GM19467 (cell line): ENCODE results near the gene CLTC.
"Not testable (repeated sequence)": the region's sequence is repeated elsewhere in the genome, so short reads cannot be mapped to it uniquely, and the experiment has no call there.

ENCODE experiments used
- ATAC-seq: cut with Tn5 transposase; IDR thresholded peaks from one replicate; pipeline ENCODE4 v1.9.1; 2021; ENCODE audit warnings: mild to moderate bottlenecking, moderate library complexity; ENCODE audit not compliant: unreplicated experiment

The CLTC gene

DNA sequence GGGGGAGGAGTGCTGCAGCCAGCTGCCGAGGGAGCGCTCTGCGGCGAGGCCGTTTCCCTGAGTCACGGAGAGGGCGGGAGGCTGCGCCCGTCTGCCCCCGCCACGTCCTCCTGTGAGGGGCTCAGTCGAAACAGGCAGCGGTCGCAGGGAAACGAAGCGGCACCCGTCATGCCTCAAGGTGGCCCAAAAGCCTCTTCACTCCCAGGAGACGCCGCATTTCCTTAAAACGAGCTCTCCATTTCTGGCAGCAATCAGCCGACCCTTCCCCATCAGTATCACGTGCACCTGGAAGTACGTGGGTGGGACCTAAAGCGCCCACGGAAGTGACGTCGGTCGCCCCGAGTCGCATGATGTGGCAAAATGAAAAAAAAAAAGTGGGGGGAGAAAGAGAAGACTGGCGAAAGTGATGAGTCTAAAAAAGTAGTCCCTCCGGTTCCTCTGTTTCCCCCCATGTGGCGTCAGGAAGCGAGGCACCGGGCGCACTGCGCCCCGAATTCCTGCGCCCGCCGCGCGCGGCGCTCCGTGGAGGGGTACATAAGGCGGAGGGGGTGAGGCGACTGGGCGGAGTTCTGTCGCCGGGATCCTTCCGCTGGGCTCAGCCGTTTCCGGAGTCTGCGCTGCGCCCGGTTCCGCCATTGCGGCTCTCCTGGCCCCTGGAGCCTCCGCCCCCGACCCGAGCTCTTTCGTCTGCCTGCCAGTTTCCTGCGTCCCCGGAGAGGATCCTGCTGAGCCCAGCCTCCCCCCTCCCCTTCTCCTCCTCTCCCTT lies at the start of gene CLTC:
TSS of gene CLTC (plus strand) at position 598 of the 766 bp plus-strand sequence. CDS start 237 bp downstream, outside the sequence.
- ATAC-seq = peak; percentile 71

DNA sequence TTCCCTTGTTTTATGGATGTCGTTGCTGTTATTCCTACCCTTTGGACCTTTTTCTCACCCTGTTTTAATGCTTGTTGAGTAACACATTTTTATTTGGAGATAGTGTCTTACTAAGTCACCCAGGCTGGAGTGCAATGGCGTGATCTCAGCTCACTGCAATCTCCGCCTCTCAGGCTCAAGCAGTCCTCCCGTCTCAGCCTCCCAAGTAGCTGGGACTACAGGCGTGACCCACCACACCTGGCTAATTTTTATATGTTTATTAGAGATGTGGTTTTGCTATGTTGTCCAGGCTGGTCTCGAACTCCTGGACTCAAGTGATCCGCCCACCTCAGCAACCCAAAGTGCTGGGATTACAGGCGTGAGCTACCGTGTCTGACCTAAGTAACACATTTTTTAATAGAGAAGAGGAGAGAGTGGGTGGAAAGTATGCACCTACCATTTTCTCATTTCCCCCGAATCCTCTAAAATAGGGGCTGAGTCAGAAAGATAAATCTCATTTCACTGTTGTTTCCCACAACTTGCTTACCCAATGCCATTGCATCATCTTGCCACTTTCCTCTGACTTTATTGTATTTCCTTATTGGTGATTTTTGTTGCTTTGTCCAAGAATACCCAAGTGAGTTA lies 47.3 kb upstream of the CLTC start:
- no peak for ATAC-seq

DNA sequence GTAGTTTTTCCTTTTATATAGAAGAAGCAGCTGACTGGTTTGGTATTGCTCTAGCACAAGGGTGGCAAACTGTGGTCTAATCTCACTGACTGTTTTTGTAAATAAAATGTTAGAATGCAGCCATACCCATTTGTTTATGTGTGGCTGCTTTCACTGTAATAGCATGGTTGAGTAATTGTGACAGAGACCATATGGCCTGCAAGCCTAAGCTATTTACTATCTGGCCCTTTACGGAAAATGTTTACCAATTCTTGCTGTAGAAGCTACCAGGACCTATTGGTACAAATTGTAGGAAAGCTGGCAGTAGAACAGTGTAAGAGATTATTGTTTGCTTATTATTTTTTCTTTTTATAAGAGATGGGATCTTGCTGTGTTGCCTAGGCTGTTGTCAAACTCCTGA lies 35.5 kb upstream of the CLTC start:
- not testable (repeated sequence) for ATAC-seq

DNA sequence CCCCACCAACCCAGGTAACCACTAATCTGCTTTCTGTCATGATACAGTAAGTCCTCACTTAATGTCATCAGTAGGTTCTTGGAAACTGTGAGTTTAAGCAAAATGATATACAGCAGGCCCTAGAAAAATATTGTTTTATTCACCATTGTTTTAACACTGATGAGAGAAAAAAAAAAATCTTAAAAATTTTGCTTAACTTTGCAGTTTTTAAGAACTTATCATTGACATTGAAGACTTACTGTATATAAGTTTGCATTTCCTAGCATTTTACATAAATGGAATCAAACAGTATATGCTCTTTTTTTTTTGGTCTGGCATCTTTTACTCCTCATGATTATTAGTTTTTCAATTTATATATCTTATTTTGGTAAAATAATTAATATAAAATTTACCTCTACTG lies 19.5 kb upstream of the CLTC start:
- no peak for ATAC-seq

DNA sequence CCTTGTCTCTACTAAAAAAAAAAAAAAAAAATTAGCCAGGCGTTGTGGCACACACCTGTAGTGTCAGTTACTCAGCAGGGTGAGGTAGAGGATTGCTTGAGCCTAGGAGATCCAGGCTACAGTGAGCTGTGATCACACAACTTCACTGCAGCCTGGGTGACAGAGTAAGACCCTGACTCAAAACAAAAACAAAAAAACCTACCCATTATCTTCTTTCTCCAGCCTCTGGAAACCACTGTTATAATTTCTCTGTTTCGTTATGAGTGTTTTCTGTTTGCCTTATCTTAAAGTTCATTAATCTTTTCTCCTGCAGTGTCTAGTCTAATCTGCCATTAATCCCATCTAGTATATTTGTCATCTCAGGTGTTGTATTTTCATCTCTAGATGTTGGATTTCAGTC lies 18.6 kb upstream of the CLTC start:
- ATAC-seq = no peak

DNA sequence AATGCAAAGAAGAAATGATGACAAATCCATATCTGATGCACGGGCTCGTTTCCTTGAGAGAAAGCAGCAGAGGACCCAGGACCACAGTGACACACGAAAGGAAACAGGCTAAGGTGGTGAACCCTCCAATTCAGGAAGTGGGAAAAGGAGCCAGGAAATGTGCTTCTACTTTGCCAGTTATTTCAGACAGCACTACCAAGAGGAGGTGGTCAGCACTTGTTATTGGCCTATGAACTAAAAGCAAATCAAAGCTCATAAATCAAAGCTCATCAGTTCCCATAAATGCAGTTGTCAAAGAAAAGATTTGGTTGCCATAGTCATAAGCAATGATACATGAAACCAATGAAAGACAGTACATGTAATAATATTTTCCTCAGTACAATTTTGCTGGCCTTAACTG lies 12.6 kb upstream of the CLTC start:
- no peak for ATAC-seq

DNA sequence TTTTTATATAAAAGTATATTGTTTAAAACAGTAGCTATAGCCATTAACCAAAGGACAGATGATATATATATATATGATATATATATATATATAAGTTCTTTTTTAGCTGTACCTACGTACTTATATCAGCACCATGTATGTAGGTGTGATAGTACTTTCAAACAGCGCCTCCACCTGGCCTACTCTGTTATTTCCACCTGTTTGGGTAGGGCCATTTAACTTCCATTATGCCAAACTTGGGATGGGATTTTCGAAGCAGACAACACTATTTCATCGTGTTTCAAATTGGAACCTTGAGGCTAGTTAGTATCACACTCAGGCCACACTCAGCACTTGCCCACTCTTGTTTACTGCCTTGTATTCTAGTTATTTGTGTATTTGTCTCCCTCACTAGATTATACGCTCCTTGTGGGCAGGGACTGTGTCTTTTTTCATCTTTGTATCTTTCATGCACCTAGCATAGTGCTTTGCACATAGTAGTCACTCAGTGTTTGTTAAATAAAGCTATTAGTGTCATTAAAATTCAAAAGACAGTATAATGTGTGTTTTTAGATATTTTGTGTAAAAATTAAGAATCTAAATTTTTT lies 11.8 kb upstream of the CLTC start:
- ATAC-seq = no peak

DNA sequence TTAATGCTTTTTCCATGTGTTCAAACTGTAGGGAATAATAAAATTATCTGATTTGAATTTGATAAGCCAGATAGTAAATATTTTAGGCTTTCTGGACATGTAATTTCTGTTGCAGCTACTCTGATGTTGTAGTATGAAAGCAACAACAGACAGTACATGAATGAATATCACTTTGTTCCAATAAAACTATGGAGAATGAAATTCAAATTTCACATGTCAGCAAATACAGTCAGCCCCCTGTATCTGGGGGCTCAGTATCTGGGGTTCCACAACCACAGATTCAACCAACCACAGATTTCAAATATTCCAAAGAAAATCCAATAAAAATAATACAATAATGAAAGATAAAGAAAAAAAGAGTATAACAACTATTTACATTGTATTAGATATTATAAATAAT lies 8.2 kb upstream of the CLTC start:
- no peak for ATAC-seq

DNA sequence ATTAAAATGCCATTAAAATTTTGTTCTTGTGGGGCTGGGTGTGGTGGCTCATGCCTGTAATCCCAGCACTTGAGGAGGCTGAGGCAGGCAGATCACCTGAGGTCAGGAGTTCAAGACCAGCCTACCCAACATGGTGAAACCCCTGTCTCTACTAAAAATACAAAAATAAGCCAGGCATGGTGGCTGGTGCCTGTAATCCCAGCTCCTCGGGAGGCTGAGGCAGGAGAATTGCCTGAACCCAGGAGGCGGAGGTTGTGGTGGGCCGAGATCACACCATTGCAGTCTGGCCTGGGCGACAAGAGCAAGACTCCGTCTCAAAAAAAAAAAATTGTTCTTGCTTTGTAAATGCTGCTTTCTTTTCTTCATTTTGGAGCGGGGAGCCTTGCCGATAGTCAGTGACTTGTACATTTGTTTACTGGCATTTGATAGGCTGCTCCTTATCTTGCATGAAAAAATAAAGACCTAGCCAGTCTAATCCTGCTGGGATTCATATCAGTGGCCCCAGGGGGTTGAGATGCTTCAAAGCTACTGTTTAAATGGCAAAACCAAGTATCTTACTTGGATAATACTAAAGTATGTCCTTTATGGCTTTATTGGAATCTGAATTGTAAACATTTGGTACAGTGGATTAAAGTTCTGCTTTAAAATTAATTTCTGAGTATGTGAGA lies 3.3 kb upstream of the CLTC start:
- no peak for ATAC-seq

DNA sequence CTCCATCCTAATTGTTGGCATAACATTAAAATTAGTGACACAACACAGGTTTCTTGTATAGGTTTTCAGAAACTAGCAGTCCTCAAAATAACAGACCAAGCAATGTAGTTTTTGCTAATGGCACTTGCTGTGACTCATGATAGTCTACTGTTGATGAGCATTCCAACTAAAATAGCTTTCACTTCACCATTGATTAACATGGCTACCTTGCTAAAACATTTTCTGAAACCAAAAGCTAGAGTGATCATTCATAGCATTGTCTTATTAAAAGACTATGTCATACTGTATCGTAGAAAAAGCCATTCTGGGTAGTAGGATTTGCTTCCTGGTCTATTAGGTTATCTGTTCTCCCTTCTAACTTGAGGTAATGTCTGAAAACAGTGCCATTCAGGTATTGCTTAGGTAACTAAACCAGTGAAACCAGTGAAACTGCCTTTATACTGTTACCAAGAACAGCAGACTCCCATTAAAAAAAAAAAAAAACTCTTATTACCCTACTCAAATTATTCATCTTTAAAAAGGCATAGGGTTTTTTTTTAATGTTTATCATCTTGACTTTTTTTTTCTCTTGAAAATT lies 2.5 kb upstream of the CLTC start:
- no peak for ATAC-seq

DNA sequence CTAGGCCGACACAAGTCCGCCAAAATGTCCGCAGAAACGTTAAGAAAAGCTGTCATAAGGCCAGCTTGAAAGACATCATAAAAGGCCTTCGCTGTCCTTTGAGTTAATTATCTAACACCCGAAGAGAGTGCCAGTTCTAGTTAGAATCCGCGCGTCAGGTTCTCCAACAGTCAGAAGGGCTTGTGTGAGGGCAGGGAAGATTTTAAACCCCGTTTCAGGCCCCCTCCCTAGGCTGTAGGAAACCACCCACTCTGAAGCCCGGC lies 729 bp upstream of the CLTC start:
- no peak for ATAC-seq

DNA sequence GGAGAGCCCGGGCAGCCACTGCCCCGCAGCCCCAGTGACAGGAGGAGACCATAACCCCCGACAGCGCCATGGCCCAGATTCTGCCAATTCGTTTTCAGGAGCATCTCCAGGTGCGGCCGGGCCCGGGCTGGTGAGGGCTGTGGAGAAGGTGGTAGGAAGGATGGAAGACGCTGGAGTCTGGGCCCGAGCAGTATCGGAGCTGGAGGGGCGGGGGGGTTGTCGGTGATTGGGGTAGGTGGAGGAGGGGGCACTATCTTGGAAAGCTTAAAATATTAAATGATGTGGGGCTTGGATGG lies 317 bp downstream of the CLTC start:
- ATAC-seq = no peak

DNA sequence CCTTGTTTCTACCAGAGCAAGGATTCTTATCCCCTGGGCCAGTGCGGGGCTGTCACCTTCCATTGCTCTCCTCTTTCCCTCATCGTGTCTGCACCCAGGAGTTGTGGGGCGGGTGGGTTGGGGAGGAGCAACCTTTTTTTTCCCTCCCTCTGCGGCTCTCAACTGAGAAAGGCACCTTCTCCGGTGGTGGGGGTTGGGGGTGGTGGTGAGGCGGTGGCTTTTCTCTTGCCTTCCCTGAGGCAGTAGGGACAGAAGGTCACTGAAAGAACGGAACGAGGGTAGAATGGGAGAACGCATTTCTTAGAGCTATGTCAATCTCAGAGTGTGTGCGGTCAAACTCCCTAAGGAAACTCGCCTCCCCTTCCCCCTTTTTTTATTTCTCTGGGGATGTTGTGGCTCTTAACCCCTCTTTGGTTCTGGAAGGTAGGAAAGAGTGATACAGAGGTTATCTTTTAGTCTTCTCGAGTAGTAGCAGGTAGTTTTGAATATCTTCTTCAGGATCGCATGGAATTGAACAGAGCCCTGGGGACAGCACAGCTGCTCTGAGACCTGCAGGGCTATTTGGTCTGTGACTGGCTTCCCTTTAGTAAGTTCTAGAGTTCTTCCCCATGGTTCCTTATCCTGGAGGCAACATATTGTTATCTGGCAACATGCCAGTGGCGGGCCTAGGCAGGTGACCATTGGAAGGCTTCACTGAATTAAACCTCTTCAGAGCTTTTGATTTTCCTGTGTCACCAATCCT lies 994 bp downstream of the CLTC start:
- ATAC-seq = no peak

DNA sequence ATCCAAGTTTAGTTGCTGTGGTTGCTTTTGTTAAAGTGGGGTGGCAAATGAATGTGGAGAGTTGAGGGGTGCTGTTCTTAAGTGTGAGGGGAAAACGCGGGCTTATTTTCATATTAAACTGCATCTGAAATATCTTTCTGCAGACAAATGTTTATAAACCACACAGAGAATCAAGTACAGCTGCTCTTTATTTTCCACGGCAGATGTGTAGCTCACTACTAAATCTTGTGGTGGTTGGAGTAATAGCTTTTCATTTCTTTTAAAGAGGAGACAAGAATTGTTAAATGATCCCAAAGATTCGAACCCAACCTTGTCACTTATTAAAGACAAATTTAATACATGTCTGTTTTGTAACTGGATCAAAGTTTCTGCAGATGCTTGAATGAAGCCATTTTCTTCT lies 2.1 kb downstream of the CLTC start:
- ATAC-seq = no peak

DNA sequence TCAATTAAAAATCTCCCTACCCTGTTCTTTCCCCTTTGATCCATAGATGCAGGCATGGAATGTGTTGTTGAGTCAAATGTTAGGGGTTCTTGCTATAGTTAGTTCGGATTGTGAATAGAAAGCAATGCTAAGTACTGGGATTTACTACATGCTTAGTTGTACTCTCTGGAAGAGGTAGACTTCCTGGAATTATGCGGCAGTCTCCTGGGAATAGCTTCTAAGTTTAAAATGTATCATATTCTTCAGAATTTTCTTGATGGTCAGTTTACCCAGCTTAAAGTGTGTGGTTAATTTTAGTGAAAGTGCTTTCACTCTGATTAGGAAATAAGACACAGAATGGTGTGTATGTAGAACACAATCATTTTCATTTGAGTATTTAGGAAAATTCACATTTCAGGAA lies 3.5 kb downstream of the CLTC start:
- ATAC-seq = no peak

DNA sequence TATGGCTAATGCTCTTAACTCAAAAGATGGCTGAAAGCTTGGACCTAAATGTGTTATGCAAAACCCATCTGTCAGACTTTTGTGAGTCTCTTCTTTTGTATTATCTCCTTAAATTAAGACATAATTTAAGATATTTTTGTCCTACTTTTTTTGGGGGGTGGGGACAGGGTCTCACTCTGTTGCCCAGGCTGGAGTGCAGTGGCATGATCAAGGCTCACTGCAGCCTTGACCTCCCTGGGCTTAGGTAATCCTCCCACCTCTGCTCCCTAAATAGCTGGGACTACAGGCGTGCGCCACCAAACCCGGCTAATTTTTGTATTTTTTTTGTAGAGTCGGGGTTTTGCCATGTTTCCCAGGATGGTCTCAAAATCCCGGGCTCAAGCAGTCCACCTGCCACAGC lies 7.1 kb downstream of the CLTC start:
- ATAC-seq = no peak

DNA sequence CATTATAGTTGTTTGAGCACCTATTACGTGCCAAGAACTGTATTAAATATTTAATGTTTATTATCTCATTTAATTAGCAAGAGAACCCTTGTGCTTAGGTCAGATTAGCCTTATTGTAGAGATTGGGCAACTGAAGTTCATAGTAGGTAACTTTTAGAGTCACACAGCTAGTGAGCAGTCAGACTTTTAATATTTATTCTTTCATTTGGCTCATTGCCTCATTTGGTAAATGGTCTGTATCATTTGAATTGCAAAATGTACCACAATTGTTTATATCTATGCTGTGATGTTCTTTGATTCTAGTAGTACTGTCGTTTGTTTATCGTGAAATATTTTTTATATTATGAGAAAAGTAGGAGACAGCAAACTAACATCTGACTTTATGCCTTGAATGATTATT lies 7.6 kb downstream of the CLTC start:
- no peak for ATAC-seq

DNA sequence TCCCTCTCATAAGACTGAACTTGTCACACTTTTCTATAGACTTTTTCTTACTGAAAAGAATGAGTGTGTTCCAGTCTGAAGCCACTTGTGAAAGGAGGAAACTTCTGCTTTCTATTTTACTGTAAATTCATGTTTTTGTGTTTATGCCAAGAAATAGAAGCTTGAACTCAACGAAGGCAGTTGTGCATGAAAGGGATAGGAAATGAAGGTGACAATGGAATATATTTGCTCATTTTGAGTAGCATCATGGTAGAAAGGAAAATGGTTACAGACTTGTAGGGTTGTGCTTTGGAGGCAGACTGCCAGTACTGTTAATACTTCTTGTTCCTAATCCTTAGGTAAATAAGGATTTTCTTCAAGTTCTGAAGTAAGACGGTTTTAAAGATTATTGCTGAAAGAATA lies 8.1 kb downstream of the CLTC start:
- ATAC-seq = no peak

DNA sequence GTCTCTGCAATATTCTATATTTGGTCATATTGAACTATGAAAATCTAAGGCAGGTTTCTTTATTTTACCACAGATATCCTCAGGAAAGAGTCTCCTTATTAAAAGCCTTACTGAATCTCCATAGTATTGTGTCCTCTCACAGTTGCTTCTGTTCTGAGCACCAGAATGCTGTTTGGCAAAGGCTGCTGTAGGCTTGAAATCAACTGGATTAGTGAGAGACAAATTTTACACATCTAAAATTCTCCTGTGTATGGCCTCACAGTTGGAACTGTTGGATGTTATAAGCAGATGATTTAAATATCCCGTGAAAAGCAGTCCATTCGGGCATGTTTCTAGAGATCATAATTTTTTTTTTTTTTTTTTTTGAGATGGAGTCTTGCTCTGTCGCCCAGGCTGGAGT lies 9.5 kb downstream of the CLTC start:
- ATAC-seq = no peak

DNA sequence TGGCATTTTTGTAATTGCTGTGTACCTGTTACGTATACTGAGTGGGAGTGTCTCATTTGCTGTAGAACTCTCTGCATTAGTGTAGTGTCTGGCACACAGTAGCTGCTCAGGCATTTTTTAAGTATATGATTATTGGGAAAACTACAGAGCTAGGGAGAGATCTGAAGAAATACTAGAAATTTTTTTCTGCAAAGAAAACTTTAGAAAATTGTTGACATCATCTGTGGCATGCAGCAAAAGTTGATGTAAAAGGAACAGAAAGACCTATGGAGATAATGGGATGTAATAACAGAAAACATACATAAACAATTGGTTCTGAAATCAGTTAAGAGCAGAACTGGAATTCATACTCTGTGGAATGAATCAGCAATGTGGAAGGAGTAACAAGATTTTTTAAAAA lies 11.6 kb downstream of the CLTC start:
- ATAC-seq = no peak

DNA sequence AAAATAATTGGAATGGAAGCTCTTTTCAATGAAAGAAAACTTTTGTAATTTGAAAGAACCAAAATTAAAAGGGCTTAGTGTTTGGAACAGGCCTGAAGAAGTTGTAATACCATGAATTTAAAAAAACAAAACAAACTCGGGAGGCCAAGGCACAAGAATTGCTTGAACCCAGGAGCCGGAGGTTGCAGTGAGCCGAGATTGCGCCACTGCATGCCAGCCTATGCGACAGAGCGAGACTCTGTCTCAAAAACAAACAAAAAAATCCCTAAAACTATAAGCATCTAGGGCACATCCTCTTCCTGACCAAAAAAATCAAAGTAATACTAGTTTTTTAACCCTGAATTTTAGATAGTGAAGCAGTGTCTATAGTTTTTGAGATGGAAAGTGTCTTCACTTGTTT lies 12.7 kb downstream of the CLTC start:
- ATAC-seq = no peak
